Mesodermal cell (in vitro differentiated cells): ENCODE measurements around the gene SIX5.
"Not testable (repeated sequence)": the region's sequence is repeated elsewhere in the genome, so short reads cannot be mapped to it uniquely, and the experiment has no call there.

Source experiments
- H3K27ac ChIP-seq: 2 replicates; pipeline ENCODE4 v1.7.0; 2013; ENCODE audit warnings: mild to moderate bottlenecking, low read depth, low read length, moderate library complexity; ENCODE audit not compliant: severe bottlenecking
- H3K36me3 ChIP-seq: 2 replicates; pipeline ENCODE4 v1.7.1; 2013; ENCODE audit warnings: mild to moderate bottlenecking, low read length, moderate library complexity; ENCODE audit not compliant: control insufficient read depth, insufficient read depth
- H3K4me1 ChIP-seq: one replicate; pipeline ENCODE4 v1.7.1; 2013; ENCODE audit warnings: mild to moderate bottlenecking, low read length; ENCODE audit not compliant: insufficient read depth, control insufficient read depth, poor library complexity, severe bottlenecking
- H3K4me3 ChIP-seq: 2 replicates; pipeline ENCODE4 v1.7.0; 2013; ENCODE audit warnings: low read length, control low read depth, mild to moderate bottlenecking; ENCODE audit not compliant: insufficient read depth, poor library complexity, severe bottlenecking; ENCODE audit errors: extremely low read depth
- H3K9me3 ChIP-seq: 2 replicates; pipeline ENCODE4 v1.7.1; 2013; ENCODE audit warnings: mild to moderate bottlenecking, low read length, moderate library complexity; ENCODE audit not compliant: control insufficient read depth
- WGBS, 2 experiments: methylation state at CpG; one replicate each; pipeline ENCODE4 v1.1.5; 2013; ENCODE audit warnings: missing lambda C conversion rate in 2 of 2; ENCODE audit not compliant: insufficient coverage in 2 of 2; 5-methylcytosine and 5-hydroxymethylcytosine counted together

The SIX5 gene

GRCh38 chr19:45805719-45806118, 36.7 kb upstream of the SIX5 start:
- no peaks in the 10 kb centered on the region for H3K9me3 ChIP-seq
- H3K4me1 ChIP-seq: peaks cover 6% of the 10 kb centered on the region
- H3K27ac ChIP-seq: no peak overlapping the region
- H3K36me3 ChIP-seq: no peaks in the 10 kb centered on the region
- H3K4me3 ChIP-seq: no peak overlapping the region

GRCh38 chr19:45804959-45805230, 35.8 kb upstream of the SIX5 start:
- H3K27ac ChIP-seq: no peak overlapping the region
- H3K4me3 ChIP-seq: no peak overlapping the region
- no peaks in the 10 kb centered on the region for H3K36me3 ChIP-seq
- H3K9me3 ChIP-seq: no peaks in the 10 kb centered on the region
- 89 to 90% methylated on average over 3 to 6 of the region's 8 CpGs for WGBS, 2 experiments
- peaks cover 9% of the 10 kb centered on the region for H3K4me1 ChIP-seq

GRCh38 chr19:45804140-45804958, 35.3 kb upstream of the SIX5 start:
- H3K4me3 ChIP-seq: no peak overlapping the region
- H3K9me3 ChIP-seq: no peaks in the 10 kb centered on the region
- peaks cover 4% of the 10 kb centered on the region for H3K4me1 ChIP-seq
- WGBS, 2 experiments: 94 to 96% methylated on average over 57 of the region's 57 CpGs
- H3K27ac ChIP-seq: no peak overlapping the region
- no peaks in the 10 kb centered on the region for H3K36me3 ChIP-seq

- H3K4me3 ChIP-seq: no peak overlapping the region
- WGBS, 2 experiments: 86 to 87% methylated on average over 5 of the region's 7 CpGs
- H3K9me3 ChIP-seq: no peaks in the 10 kb centered on the region
- H3K4me1 ChIP-seq: peaks cover 3% of the 10 kb centered on the region
- no peaks in the 10 kb centered on the region for H3K36me3 ChIP-seq
- H3K27ac ChIP-seq: no peak overlapping the region
These were observed 32.6 kb upstream of the SIX5 start for GRCh38 chr19:45801603-45802175.

GRCh38 chr19:45800070-45800553, 31.1 kb upstream of the SIX5 start:
- H3K27ac ChIP-seq: no peak overlapping the region
- H3K9me3 ChIP-seq: no peaks in the 10 kb centered on the region
- H3K4me1 ChIP-seq: peaks cover 3% of the 10 kb centered on the region
- 85 to 87% methylated on average over 8 of the region's 8 CpGs for WGBS, 2 experiments
- H3K36me3 ChIP-seq: no peaks in the 10 kb centered on the region
- H3K4me3 ChIP-seq: no peak overlapping the region

GRCh38 chr19:45799541-45799940, 30.5 kb upstream of the SIX5 start:
- H3K36me3 ChIP-seq, H3K9me3 ChIP-seq, H3K27ac ChIP-seq, H3K4me3 ChIP-seq, H3K4me1 ChIP-seq: not testable (repeated sequence)
- WGBS, 2 experiments: 83% methylated on average over 3 of the region's 5 CpGs; no CpG with 5 or more reads in 1 of the 2 experiments

- H3K36me3 ChIP-seq: no peaks in the 10 kb centered on the region
- no peak overlapping the region for H3K27ac ChIP-seq
- H3K4me3 ChIP-seq: no peak overlapping the region
- WGBS, 2 experiments: 17 to 26% methylated on average over 8 to 9 of the region's 10 CpGs
- peaks cover 3% of the 10 kb centered on the region for H3K4me1 ChIP-seq
- no peaks in the 10 kb centered on the region for H3K9me3 ChIP-seq
These were observed 30.0 kb upstream of the SIX5 start for GRCh38 chr19:45798995-45799517.

GRCh38 chr19:45794627-45795026, 25.6 kb upstream of the SIX5 start:
- H3K27ac ChIP-seq: no peak overlapping the region
- no peaks in the 10 kb centered on the region for H3K9me3 ChIP-seq
- H3K4me1 ChIP-seq: peaks cover 15% of the 10 kb centered on the region
- H3K36me3 ChIP-seq: peaks cover 10% of the 10 kb centered on the region
- 94 to 100% methylated on average over 1 to 2 of the region's 2 CpGs for WGBS, 2 experiments
- no peak overlapping the region for H3K4me3 ChIP-seq

- H3K36me3 ChIP-seq: peaks cover 17% of the 10 kb centered on the region
- WGBS, 2 experiments: 96 to 100% methylated on average over 2 to 3 of the region's 6 CpGs
- no peak overlapping the region for H3K27ac ChIP-seq
These were observed 24.8 kb upstream of the SIX5 start for GRCh38 chr19:45793876-45794275.

GRCh38 chr19:45793178-45793564, 24.1 kb upstream of the SIX5 start:
- 58 to 62% methylated on average over 3 of the region's 3 CpGs for WGBS, 2 experiments
- Histone ChIP-seq H3K4me3 (no peak overlapping the region), H3K9me3 (no peaks in the 10 kb centered on the region), H3K27ac (peak overlapping the region; percentile 60), H3K4me1 (peaks cover 15% of the 10 kb centered on the region), H3K36me3 (peaks cover 24% of the 10 kb centered on the region)

More at GRCh38 chr19:45793876-45794275, 24.8 kb upstream of the SIX5 start:
- Histone ChIP-seq H3K4me3 (no peak overlapping the region), H3K4me1 (peaks cover 15% of the 10 kb centered on the region), H3K9me3 (no peaks in the 10 kb centered on the region)
